SK-N-SH treated with all-trans-retinoic acid at 6 μM for 48 hours (cell line): ENCODE results near the gene TRPM7.

Source experiments
- ATAC-seq: fragments of 200-7000 bp; cut with Tn5 transposase; 3 replicates; pipeline ENCODE4 v1.9.1; 2020; ENCODE audit warnings: mild to moderate bottlenecking, moderate library complexity
- ARNTL ChIP-seq: fragments of 450-650 bp; formaldehyde crosslinking; IDR thresholded peaks from 2 replicates; pipeline ENCODE4 v1.5.0; 2020; ENCODE audit warnings: low read depth, mild to moderate bottlenecking, moderate library complexity, borderline replicate concordance
- BACH2 ChIP-seq: fragments of 250-450 bp; sonication (Bioruptor Pico); IDR thresholded peaks from 2 replicates; pipeline ENCODE4 v1.9.0; 2021; ENCODE audit warnings: mild to moderate bottlenecking, borderline replicate concordance
- CREB5 ChIP-seq: fragments of 250-450 bp; sonication (Bioruptor Pico); IDR thresholded peaks from 2 replicates; pipeline ENCODE4 v1.5.1; 2020; ENCODE audit warnings: low read depth, mild to moderate bottlenecking, moderate library complexity
- CSRNP3 ChIP-seq: fragments of 250-450 bp; sonication (Bioruptor Pico); IDR thresholded peaks from 2 replicates; pipeline ENCODE4 v1.5.1; 2021; ENCODE audit warnings: mild to moderate bottlenecking, moderate library complexity
- ESRRG ChIP-seq: fragments of 250-450 bp; sonication (Bioruptor Pico); IDR thresholded peaks from 2 replicates; pipeline ENCODE4 v1.6.1; 2021; ENCODE audit warnings: mild to moderate bottlenecking
- GLIS3 ChIP-seq: fragments of 250-450 bp; sonication (Bioruptor Pico); IDR thresholded peaks from 2 replicates; pipeline ENCODE4 v1.5.0; 2020; ENCODE audit warnings: mild to moderate bottlenecking, moderate library complexity
- ISL1 ChIP-seq: fragments of 250-450 bp; sonication (Bioruptor Pico); IDR thresholded peaks from 2 replicates; pipeline ENCODE4 v2.1.2; 2022; ENCODE audit warnings: mild to moderate bottlenecking, moderate library complexity
- OSR1 ChIP-seq: fragments of 250-450 bp; sonication (Bioruptor Pico); IDR thresholded peaks from 2 replicates; pipeline ENCODE4 v1.8.0; 2022; ENCODE audit warnings: moderate library complexity, mild to moderate bottlenecking, inconsistent platforms
- PATZ1 ChIP-seq: fragments of 250-450 bp; sonication (Bioruptor Pico); IDR thresholded peaks from 2 replicates; pipeline ENCODE4 v1.8.0; 2020; ENCODE audit warnings: mild to moderate bottlenecking, moderate library complexity, borderline replicate concordance
- POU6F1 ChIP-seq: fragments of 250-450 bp; sonication (Bioruptor Pico); IDR thresholded peaks from 2 replicates; pipeline ENCODE4 v1.8.0; 2021; ENCODE audit warnings: low read depth, mild to moderate bottlenecking, moderate library complexity, borderline replicate concordance
- PPARA ChIP-seq: fragments of 250-450 bp; sonication (Bioruptor Pico); IDR thresholded peaks from 2 replicates; pipeline ENCODE4 v1.5.0; 2020; ENCODE audit warnings: mild to moderate bottlenecking, borderline replicate concordance
- RARB ChIP-seq: fragments of 250-450 bp; sonication (Bioruptor Pico); IDR thresholded peaks from 2 replicates; pipeline ENCODE4 v1.8.0; 2021; ENCODE audit warnings: mild to moderate bottlenecking, moderate library complexity
- SNAI2 ChIP-seq: fragments of 250-450 bp; sonication (Bioruptor Pico); IDR thresholded peaks from 2 replicates; pipeline ENCODE4 v1.5.0; 2020; ENCODE audit warnings: mild to moderate bottlenecking, moderate library complexity
- TCF4 ChIP-seq: fragments of 250-450 bp; sonication (Bioruptor Pico); IDR thresholded peaks from 2 replicates; pipeline ENCODE4 v1.8.0; 2021; ENCODE audit warnings: mild to moderate bottlenecking, moderate library complexity, borderline replicate concordance
- TOX ChIP-seq: fragments of 250-450 bp; sonication (Bioruptor Pico); IDR thresholded peaks from 2 replicates; pipeline ENCODE4 v1.8.0; 2021; ENCODE audit warnings: mild to moderate bottlenecking, moderate library complexity, borderline replicate concordance
- ZFP3 ChIP-seq: fragments of 250-450 bp; sonication (Bioruptor Pico); IDR thresholded peaks from 2 replicates; pipeline ENCODE4 v1.5.0; 2020; ENCODE audit warnings: mild to moderate bottlenecking, moderate library complexity
- ZNF565 ChIP-seq: fragments of 450-650 bp; formaldehyde crosslinking; conservative IDR thresholded peaks from 2 replicates; pipeline ENCODE4 v1.5.0; 2020; ENCODE audit warnings: low read depth, mild to moderate bottlenecking, moderate library complexity
- ZNF70 ChIP-seq: fragments of 450-650 bp; formaldehyde crosslinking; IDR thresholded peaks from 2 replicates; pipeline ENCODE4 v1.5.0; 2020; ENCODE audit warnings: mild to moderate bottlenecking, moderate library complexity
- ZNF8 ChIP-seq: fragments of 450-650 bp; formaldehyde crosslinking; IDR thresholded peaks from 2 replicates; pipeline ENCODE4 v1.5.0; 2020; ENCODE audit warnings: mild to moderate bottlenecking, moderate library complexity

Gene TRPM7

GRCh38 chr15:50735156-50735555, 48.6 kb upstream of the TRPM7 start (continued):
- TF ChIP-seq CSRNP3, result no peak
- TF ChIP-seq TCF4 (CRISPR knock-in tag), result no peak
- no peak for TF ChIP-seq GLIS3 (CRISPR knock-in tag)

GRCh38 chr15:50726315-50726714, 39.7 kb upstream of the TRPM7 start:
- no peak for ATAC-seq
- TF ChIP-seq PPARA (no peak), ARNTL (no peak), ZNF70 (no peak), POU6F1 (no peak), OSR1 (no peak), ZNF565 (no peak), PATZ1 (no peak), TCF4 (CRISPR knock-in tag) (no peak), CREB5 (CRISPR knock-in tag) (no peak), ZFP3 (CRISPR knock-in tag) (no peak), SNAI2 (no peak)

- TF ChIP-seq SNAI2, result no peak
- no peak for TF ChIP-seq ZFP3 (CRISPR knock-in tag)
- no peak for ATAC-seq
Observed at GRCh38 chr15:50718700-50719125, 32.1 kb upstream of the TRPM7 start.

- TF ChIP-seq SNAI2 (no peak), TOX (CRISPR knock-in tag) (no peak), CREB5 (CRISPR knock-in tag) (no peak), ISL1 (CRISPR knock-in tag) (no peak), PATZ1 (no peak), ESRRG (CRISPR knock-in tag) (no peak)
- no peak for ATAC-seq
Observed at GRCh38 chr15:50712018-50712417, 25.4 kb upstream of the TRPM7 start.

GRCh38 chr15:50710585-50710984, 24.0 kb upstream of the TRPM7 start:
- no peak for ATAC-seq
- TF ChIP-seq ZFP3 (CRISPR knock-in tag), result no peak
- TF ChIP-seq BACH2 (CRISPR knock-in tag), result no peak
- no peak for TF ChIP-seq ISL1 (CRISPR knock-in tag)
- TF ChIP-seq CSRNP3, result no peak
- no peak for TF ChIP-seq RARB
- no peak for TF ChIP-seq TOX (CRISPR knock-in tag)
- TF ChIP-seq ZNF8 (CRISPR knock-in tag), result no peak
- no peak for TF ChIP-seq ARNTL
- no peak for TF ChIP-seq PATZ1
- TF ChIP-seq PPARA, result no peak
- TF ChIP-seq POU6F1, result no peak
- no peak for TF ChIP-seq ZNF565
- no peak for TF ChIP-seq ZNF70
